ENCODE results near the gene SCGB1D2. TPM values are rescaled to one million over a fixed set of nuclear protein-coding genes. Genes with fewer than 3 reads are reported as not detected.

The SCGB1D2 gene
- total and polyA plus RNA-seq, 2 donors (not counting 1 experiment from before 2014, with no cell fraction given): not detected

- Histone ChIP-seq H4K20me1 (ENCODE audit: control insufficient read depth, extremely low read depth, insufficient read depth, low read length) (no peaks in the 10 kb centered on the region), H3K9ac (ENCODE audit: insufficient read depth, low read length) (no peak overlapping the region), H2AFZ (ENCODE audit: low read length) (no peak overlapping the region), H3K27me3 (ENCODE audit: control insufficient read depth, insufficient read depth, low read length) (no peaks in the 10 kb centered on the region), H3K4me2 (ENCODE audit: extremely low read depth, insufficient read depth, low read length) (no peak overlapping the region), H3K36me3 (ENCODE audit: control insufficient read depth, insufficient read depth, low read length) (no peaks in the 10 kb centered on the region), H3K4me1 (ENCODE audit: control insufficient read depth, extremely low read depth, insufficient read depth, low read length) (no peaks in the 10 kb centered on the region), H3K79me2 (ENCODE audit: control insufficient read depth, insufficient read depth, low read length) (no peaks in the 10 kb centered on the region), H3K9me3 (ENCODE audit: control insufficient read depth, insufficient read depth, low read depth, low read length) (no peaks in the 10 kb centered on the region), H3K27ac (ENCODE audit: insufficient read depth, low read length) (no peak overlapping the region), H3K4me3 (replicated peaks in 1 of 4; ENCODE audit: control extremely low read depth in 1 of 4, insufficient read depth in 1 of 4, low read depth in 3 of 4, low read length in 4 of 4) (no peak overlapping the region)
- TF ChIP-seq, protein P1, sequence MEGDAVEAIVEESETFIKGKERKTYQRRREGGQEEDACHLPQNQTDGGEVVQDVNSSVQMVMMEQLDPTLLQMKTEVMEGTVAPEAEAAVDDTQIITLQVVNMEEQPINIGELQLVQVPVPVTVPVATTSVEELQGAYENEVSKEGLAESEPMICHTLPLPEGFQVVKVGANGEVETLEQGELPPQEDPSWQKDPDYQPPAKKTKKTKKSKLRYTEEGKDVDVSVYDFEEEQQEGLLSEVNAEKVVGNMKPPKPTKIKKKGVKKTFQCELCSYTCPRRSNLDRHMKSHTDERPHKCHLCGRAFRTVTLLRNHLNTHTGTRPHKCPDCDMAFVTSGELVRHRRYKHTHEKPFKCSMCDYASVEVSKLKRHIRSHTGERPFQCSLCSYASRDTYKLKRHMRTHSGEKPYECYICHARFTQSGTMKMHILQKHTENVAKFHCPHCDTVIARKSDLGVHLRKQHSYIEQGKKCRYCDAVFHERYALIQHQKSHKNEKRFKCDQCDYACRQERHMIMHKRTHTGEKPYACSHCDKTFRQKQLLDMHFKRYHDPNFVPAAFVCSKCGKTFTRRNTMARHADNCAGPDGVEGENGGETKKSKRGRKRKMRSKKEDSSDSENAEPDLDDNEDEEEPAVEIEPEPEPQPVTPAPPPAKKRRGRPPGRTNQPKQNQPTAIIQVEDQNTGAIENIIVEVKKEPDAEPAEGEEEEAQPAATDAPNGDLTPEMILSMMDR (conservative IDR thresholded peaks at IDR 0.05 in 1 of 2, IDR thresholded peaks at IDR 0.05 in 1 of 2; ENCODE audit: low read depth in 1 of 2, low read length in 2 of 2): no peak
- TF ChIP-seq EZH2 (IDR thresholded peaks at IDR 0.05; ENCODE audit: low read length, missing control alignments): no peak
- no peak for DNase-seq (ENCODE audit: low read depth in 2 of 2)
Measured at GRCh38 chr11:62208785-62209144, 33.3 kb upstream of the SCGB1D2 start.

GRCh38 chr11:62217191-62217748 lies 24.8 kb upstream of the SCGB1D2 start:
- Histone ChIP-seq H3K4me3 (replicated peaks in 1 of 4; ENCODE audit: control extremely low read depth in 1 of 4, insufficient read depth in 1 of 4, low read depth in 3 of 4, low read length in 4 of 4) (no peak overlapping the region), H3K9me3 (ENCODE audit: control insufficient read depth, insufficient read depth, low read depth, low read length) (no peaks in the 10 kb centered on the region), H3K4me2 (ENCODE audit: extremely low read depth, insufficient read depth, low read length) (no peak overlapping the region), H2AFZ (ENCODE audit: low read length) (no peak overlapping the region), H3K9ac (ENCODE audit: insufficient read depth, low read length) (no peak overlapping the region), H3K27ac (ENCODE audit: insufficient read depth, low read length) (no peak overlapping the region), H3K79me2 (ENCODE audit: control insufficient read depth, insufficient read depth, low read length) (no peaks in the 10 kb centered on the region), H4K20me1 (ENCODE audit: control insufficient read depth, extremely low read depth, insufficient read depth, low read length) (no peaks in the 10 kb centered on the region), H3K4me1 (ENCODE audit: control insufficient read depth, extremely low read depth, insufficient read depth, low read length) (no peaks in the 10 kb centered on the region), H3K36me3 (ENCODE audit: control insufficient read depth, insufficient read depth, low read length) (no peaks in the 10 kb centered on the region), H3K27me3 (ENCODE audit: control insufficient read depth, insufficient read depth, low read length) (peaks cover 2% of the 10 kb centered on the region)
- TF ChIP-seq EZH2 (IDR thresholded peaks at IDR 0.05; ENCODE audit: low read length, missing control alignments): no peak
- TF ChIP-seq, protein P1 (conservative IDR thresholded peaks at IDR 0.05 in 1 of 2, IDR thresholded peaks at IDR 0.05 in 1 of 2; ENCODE audit: low read depth in 1 of 2, low read length in 2 of 2): peak in 1 of 2 donors; percentile 52
- DNase-seq (ENCODE audit: low read depth in 2 of 2): peak in 1 of 2 donors; percentile 9

DNA sequence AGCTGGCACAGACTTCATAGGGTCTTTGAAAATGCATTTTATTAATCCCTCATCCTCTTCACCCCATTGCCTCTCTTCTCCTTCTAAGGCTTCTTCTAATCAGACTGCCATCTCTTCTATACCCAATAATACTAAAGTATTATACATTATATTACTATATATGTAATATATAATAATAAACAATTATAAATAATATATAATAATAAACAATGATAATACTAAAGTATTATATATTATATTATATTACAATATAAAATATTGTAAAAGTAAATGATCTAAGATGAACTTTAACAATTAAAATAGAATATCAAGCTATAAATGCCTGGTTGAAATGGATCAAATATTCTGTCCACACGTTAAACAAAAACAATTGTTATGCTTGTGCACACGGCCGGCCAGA lies 20.5 kb upstream of the SCGB1D2 start:
- no peaks in the 10 kb centered on the region for H3K36me3 ChIP-seq (ENCODE audit: control insufficient read depth, insufficient read depth, low read length)
- no peak overlapping the region for H2AFZ ChIP-seq (ENCODE audit: low read length)
- peaks cover 2% of the 10 kb centered on the region for H3K27me3 ChIP-seq (ENCODE audit: control insufficient read depth, insufficient read depth, low read length)
- H3K27ac ChIP-seq (ENCODE audit: insufficient read depth, low read length): no peak overlapping the region
- no peak for DNase-seq (ENCODE audit: low read depth in 2 of 2)
- H3K9me3 ChIP-seq (ENCODE audit: control insufficient read depth, insufficient read depth, low read depth, low read length): no peaks in the 10 kb centered on the region
- no peak overlapping the region for H3K4me2 ChIP-seq (ENCODE audit: extremely low read depth, insufficient read depth, low read length)
- H4K20me1 ChIP-seq (ENCODE audit: control insufficient read depth, extremely low read depth, insufficient read depth, low read length): no peaks in the 10 kb centered on the region
- H3K79me2 ChIP-seq (ENCODE audit: control insufficient read depth, insufficient read depth, low read length): no peaks in the 10 kb centered on the region
- no peak for TF ChIP-seq EZH2 (IDR thresholded peaks at IDR 0.05; ENCODE audit: low read length, missing control alignments)
- TF ChIP-seq, protein P1 (conservative IDR thresholded peaks at IDR 0.05 in 1 of 2, IDR thresholded peaks at IDR 0.05 in 1 of 2; ENCODE audit: low read depth in 1 of 2, low read length in 2 of 2): no peak
- no peak overlapping the region for H3K9ac ChIP-seq (ENCODE audit: insufficient read depth, low read length)
- no peak overlapping the region for H3K4me3 ChIP-seq (replicated peaks in 1 of 4; ENCODE audit: control extremely low read depth in 1 of 4, insufficient read depth in 1 of 4, low read depth in 3 of 4, low read length in 4 of 4)
- H3K4me1 ChIP-seq (ENCODE audit: control insufficient read depth, extremely low read depth, insufficient read depth, low read length): no peaks in the 10 kb centered on the region
